ENCODE data around the gene GALNT8. TPM values are rescaled to one million over a fixed set of nuclear protein-coding genes. Genes with fewer than 3 reads are reported as not detected.

Gene GALNT8
- total and polyA plus RNA-seq, 4 donors, result 0.09 to 1.3 (median 0.35) TPM

- Histone ChIP-seq H3K4me1 (ENCODE audit: control insufficient read depth in 5 of 5, insufficient read depth in 5 of 5, low read length in 5 of 5) (no peaks in the 10 kb centered on the region), H3K9me3 (ENCODE audit: control insufficient read depth in 4 of 4, insufficient read depth in 3 of 4, low read length in 3 of 4) (no peaks in the 10 kb centered on the region), H3K36me3 (ENCODE audit: control insufficient read depth in 4 of 4, insufficient read depth in 4 of 4, low read length in 4 of 4) (no peaks in the 10 kb centered on the region), H3K9ac (ENCODE audit: insufficient read depth in 1 of 2, low read length in 2 of 2) (no peak overlapping the region), H3K4me3 (no peak overlapping the region), H3K27ac (ENCODE audit: low read depth in 1 of 2, low read length in 1 of 2) (no peak overlapping the region), H3K27me3 (ENCODE audit: control insufficient read depth in 3 of 3, insufficient read depth in 3 of 3, low read length in 2 of 3) (peaks cover 0 to 3% (median 0%) of the 10 kb centered on the region in 3 donors)
- ATAC-seq (ENCODE audit: insufficient read depth, low FRiP score) (no peak), DNase-seq (peak in 1 of 3 donors; percentile 6)
- TF ChIP-seq CTCF (IDR thresholded peaks at IDR 0.05; ENCODE audit: control extremely low read depth, extremely low read depth), result no peak
- WGBS, 2 donors, result 76 to 88% methylated on average over 4 of the region's 4 CpGs
These were observed 14.6 kb downstream of the GALNT8 start for GRCh38 chr12:4734625-4735340.

GRCh38 chr12:4736091-4736490 lies 15.9 kb downstream of the GALNT8 start:
- H3K27ac ChIP-seq (ENCODE audit: low read depth in 1 of 2, low read length in 1 of 2), result no peak overlapping the region
- H3K9ac ChIP-seq (ENCODE audit: insufficient read depth in 1 of 2, low read length in 2 of 2), result no peak overlapping the region
- TF ChIP-seq CTCF (IDR thresholded peaks at IDR 0.05; ENCODE audit: control extremely low read depth, extremely low read depth), result no peak
- DNase-seq (peak in 1 of 3 donors; percentile 3), ATAC-seq (ENCODE audit: insufficient read depth, low FRiP score) (no peak)
- 86 to 94% methylated on average over 1 of the region's 1 CpG for WGBS, 2 donors
- H3K4me3 ChIP-seq, result no peak overlapping the region
- no peaks in the 10 kb centered on the region for H3K4me1 ChIP-seq (ENCODE audit: control insufficient read depth in 5 of 5, insufficient read depth in 5 of 5, low read length in 5 of 5)
- peaks cover 0 to 3% (median 0%) of the 10 kb centered on the region in 3 donors for H3K27me3 ChIP-seq (ENCODE audit: control insufficient read depth in 3 of 3, insufficient read depth in 3 of 3, low read length in 2 of 3)
- H3K9me3 ChIP-seq (ENCODE audit: control insufficient read depth in 4 of 4, insufficient read depth in 3 of 4, low read length in 3 of 4), result no peaks in the 10 kb centered on the region
- H3K36me3 ChIP-seq (ENCODE audit: control insufficient read depth in 4 of 4, insufficient read depth in 4 of 4, low read length in 4 of 4), result no peaks in the 10 kb centered on the region

- no peaks in the 10 kb centered on the region for H3K9me3 ChIP-seq (ENCODE audit: control insufficient read depth in 4 of 4, insufficient read depth in 3 of 4, low read length in 3 of 4)
- H3K9ac ChIP-seq (ENCODE audit: insufficient read depth in 1 of 2, low read length in 2 of 2), result no peak overlapping the region
- ATAC-seq (ENCODE audit: insufficient read depth, low FRiP score) (no peak), DNase-seq (no peak)
- WGBS, 2 donors, result 91 to 93% methylated on average over 4 of the region's 4 CpGs
- peaks cover 0 to 3% (median 0%) of the 10 kb centered on the region in 3 donors for H3K27me3 ChIP-seq (ENCODE audit: control insufficient read depth in 3 of 3, insufficient read depth in 3 of 3, low read length in 2 of 3)
- no peak for TF ChIP-seq CTCF (IDR thresholded peaks at IDR 0.05; ENCODE audit: control extremely low read depth, extremely low read depth)
- no peak overlapping the region for H3K27ac ChIP-seq (ENCODE audit: low read depth in 1 of 2, low read length in 1 of 2)
- H3K4me3 ChIP-seq, result no peak overlapping the region
- no peaks in the 10 kb centered on the region for H3K36me3 ChIP-seq (ENCODE audit: control insufficient read depth in 4 of 4, insufficient read depth in 4 of 4, low read length in 4 of 4)
- H3K4me1 ChIP-seq (ENCODE audit: control insufficient read depth in 5 of 5, insufficient read depth in 5 of 5, low read length in 5 of 5), result no peaks in the 10 kb centered on the region
These were observed 18.3 kb downstream of the GALNT8 start for GRCh38 chr12:4738541-4738940.
